Activated CD8-positive, alpha-beta memory T cell treated with anti-CD3 and anti-CD28 coated beads, Interleukin-2, amount 50 U/mL, for 4 hours (primary cell): ENCODE measurements around the gene CARNS1.

Experiments used
- DNase-seq: peaks from one replicate; pipeline ENCODE4 v3.0.0-alpha.2; 2020

Gene CARNS1

GRCh38 chr11:67376873-67377808 is 38.3 kb upstream of the CARNS1 start:
- DNase-seq: no peak

GRCh38 chr11:67378544-67378943 is 36.9 kb upstream of the CARNS1 start:
- no peak for DNase-seq

GRCh38 chr11:67379061-67380058 is 36.1 kb upstream of the CARNS1 start:
- no peak for DNase-seq

GRCh38 chr11:67381244-67381972 is 34.1 kb upstream of the CARNS1 start:
- DNase-seq: no peak

- peak; percentile 85 for DNase-seq
Measured at GRCh38 chr11:67382276-67383136, 33.0 kb upstream of the CARNS1 start.

- DNase-seq: no peak
Measured at GRCh38 chr11:67384851-67385366, 30.6 kb upstream of the CARNS1 start.

- no peak for DNase-seq
Measured at GRCh38 chr11:67387069-67387468, 28.4 kb upstream of the CARNS1 start.

- no peak for DNase-seq
Measured at GRCh38 chr11:67387518-67387917, 28.0 kb upstream of the CARNS1 start.

GRCh38 chr11:67389477-67389876 is 26.0 kb upstream of the CARNS1 start:
- peak; percentile 61 for DNase-seq

GRCh38 chr11:67390947-67391303 is 24.6 kb upstream of the CARNS1 start:
- no peak for DNase-seq

- peak; percentile 91 for DNase-seq
Measured at GRCh38 chr11:67391304-67392182, 23.9 kb upstream of the CARNS1 start, which contains the start of gene RAD9A. Gene RAD9A (plus strand): TSS chr11:67391986. CDS start chr11:67392045, 59 bp downstream.

GRCh38 chr11:67392183-67392715 is 23.2 kb upstream of the CARNS1 start:
- no peak for DNase-seq

GRCh38 chr11:67393437-67393836 is 22.0 kb upstream of the CARNS1 start:
- DNase-seq: no peak

GRCh38 chr11:67393990-67394389 is 21.5 kb upstream of the CARNS1 start:
- DNase-seq: no peak

- DNase-seq: no peak
Measured at GRCh38 chr11:67395555-67396258, 19.8 kb upstream of the CARNS1 start.

GRCh38 chr11:67396259-67396581 is 19.3 kb upstream of the CARNS1 start:
- DNase-seq: no peak

- DNase-seq: no peak
Measured at GRCh38 chr11:67396587-67397389, 18.7 kb upstream of the CARNS1 start.

- DNase-seq: no peak
Measured at GRCh38 chr11:67397536-67397935, 17.9 kb upstream of the CARNS1 start.
